Measurements from ENCODE around the gene ACOX1.

The ACOX1 gene

DNA sequence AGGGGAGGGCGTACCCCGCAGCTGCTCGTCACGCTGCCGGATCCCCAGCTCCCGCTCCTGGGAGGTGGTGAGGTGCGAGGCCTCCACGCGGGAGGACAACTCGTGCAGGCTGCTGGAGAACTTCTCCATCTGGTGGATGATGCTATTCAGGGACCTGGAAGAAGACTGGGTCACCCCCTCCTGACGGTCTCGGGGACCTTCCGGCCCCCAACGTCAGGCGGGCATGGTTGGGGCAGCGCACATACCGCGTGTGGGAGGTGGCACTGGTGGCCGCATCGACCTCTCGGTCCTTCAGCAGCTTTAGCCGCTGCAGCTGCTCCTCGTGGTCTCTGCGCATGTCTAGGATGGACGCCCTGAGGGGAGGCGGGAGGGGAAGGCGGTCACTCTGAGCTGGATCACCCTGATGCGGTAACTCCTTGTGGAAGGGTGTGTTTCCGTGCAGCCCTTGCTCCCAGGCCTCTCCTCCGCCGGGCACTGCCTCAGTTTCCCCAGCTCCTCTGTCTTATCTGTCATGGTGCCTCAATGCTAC lies 61.0 kb downstream of the ACOX1 start (continued):
- TF ChIP-seq ZSCAN23 (tag by site-specific recombination; IDR thresholded peaks at IDR 0.05) (no peak), SCRT1 (tag by site-specific recombination; IDR thresholded peaks at IDR 0.05; ENCODE audit: borderline replicate concordance) (no peak), ZNF404 (tag by site-specific recombination; IDR thresholded peaks at IDR 0.05) (no peak), ZNF624 (tag by site-specific recombination; IDR thresholded peaks at IDR 0.05) (no peak), SP3 (tag by site-specific recombination; IDR thresholded peaks at IDR 0.05) (no peak), ZNF132 (tag by site-specific recombination; IDR thresholded peaks at IDR 0.05; ENCODE audit: borderline replicate concordance) (no peak)
- TF ChIP-seq, protein P1, sequence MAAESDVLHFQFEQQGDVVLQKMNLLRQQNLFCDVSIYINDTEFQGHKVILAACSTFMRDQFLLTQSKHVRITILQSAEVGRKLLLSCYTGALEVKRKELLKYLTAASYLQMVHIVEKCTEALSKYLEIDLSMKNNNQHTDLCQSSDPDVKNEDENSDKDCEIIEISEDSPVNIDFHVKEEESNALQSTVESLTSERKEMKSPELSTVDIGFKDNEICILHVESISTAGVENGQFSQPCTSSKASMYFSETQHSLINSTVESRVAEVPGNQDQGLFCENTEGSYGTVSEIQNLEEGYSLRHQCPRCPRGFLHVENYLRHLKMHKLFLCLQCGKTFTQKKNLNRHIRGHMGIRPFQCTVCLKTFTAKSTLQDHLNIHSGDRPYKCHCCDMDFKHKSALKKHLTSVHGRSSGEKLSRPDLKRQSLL (tag by site-specific recombination; IDR thresholded peaks at IDR 0.05) = no peak
- TF ChIP-seq, protein P2, sequence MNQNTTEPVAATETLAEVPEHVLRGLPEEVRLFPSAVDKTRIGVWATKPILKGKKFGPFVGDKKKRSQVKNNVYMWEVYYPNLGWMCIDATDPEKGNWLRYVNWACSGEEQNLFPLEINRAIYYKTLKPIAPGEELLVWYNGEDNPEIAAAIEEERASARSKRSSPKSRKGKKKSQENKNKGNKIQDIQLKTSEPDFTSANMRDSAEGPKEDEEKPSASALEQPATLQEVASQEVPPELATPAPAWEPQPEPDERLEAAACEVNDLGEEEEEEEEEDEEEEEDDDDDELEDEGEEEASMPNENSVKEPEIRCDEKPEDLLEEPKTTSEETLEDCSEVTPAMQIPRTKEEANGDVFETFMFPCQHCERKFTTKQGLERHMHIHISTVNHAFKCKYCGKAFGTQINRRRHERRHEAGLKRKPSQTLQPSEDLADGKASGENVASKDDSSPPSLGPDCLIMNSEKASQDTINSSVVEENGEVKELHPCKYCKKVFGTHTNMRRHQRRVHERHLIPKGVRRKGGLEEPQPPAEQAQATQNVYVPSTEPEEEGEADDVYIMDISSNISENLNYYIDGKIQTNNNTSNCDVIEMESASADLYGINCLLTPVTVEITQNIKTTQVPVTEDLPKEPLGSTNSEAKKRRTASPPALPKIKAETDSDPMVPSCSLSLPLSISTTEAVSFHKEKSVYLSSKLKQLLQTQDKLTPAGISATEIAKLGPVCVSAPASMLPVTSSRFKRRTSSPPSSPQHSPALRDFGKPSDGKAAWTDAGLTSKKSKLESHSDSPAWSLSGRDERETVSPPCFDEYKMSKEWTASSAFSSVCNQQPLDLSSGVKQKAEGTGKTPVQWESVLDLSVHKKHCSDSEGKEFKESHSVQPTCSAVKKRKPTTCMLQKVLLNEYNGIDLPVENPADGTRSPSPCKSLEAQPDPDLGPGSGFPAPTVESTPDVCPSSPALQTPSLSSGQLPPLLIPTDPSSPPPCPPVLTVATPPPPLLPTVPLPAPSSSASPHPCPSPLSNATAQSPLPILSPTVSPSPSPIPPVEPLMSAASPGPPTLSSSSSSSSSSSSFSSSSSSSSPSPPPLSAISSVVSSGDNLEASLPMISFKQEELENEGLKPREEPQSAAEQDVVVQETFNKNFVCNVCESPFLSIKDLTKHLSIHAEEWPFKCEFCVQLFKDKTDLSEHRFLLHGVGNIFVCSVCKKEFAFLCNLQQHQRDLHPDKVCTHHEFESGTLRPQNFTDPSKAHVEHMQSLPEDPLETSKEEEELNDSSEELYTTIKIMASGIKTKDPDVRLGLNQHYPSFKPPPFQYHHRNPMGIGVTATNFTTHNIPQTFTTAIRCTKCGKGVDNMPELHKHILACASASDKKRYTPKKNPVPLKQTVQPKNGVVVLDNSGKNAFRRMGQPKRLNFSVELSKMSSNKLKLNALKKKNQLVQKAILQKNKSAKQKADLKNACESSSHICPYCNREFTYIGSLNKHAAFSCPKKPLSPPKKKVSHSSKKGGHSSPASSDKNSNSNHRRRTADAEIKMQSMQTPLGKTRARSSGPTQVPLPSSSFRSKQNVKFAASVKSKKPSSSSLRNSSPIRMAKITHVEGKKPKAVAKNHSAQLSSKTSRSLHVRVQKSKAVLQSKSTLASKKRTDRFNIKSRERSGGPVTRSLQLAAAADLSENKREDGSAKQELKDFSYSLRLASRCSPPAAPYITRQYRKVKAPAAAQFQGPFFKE (tag by site-specific recombination; IDR thresholded peaks at IDR 0.05; ENCODE audit: borderline replicate concordance) = no peak

DNA sequence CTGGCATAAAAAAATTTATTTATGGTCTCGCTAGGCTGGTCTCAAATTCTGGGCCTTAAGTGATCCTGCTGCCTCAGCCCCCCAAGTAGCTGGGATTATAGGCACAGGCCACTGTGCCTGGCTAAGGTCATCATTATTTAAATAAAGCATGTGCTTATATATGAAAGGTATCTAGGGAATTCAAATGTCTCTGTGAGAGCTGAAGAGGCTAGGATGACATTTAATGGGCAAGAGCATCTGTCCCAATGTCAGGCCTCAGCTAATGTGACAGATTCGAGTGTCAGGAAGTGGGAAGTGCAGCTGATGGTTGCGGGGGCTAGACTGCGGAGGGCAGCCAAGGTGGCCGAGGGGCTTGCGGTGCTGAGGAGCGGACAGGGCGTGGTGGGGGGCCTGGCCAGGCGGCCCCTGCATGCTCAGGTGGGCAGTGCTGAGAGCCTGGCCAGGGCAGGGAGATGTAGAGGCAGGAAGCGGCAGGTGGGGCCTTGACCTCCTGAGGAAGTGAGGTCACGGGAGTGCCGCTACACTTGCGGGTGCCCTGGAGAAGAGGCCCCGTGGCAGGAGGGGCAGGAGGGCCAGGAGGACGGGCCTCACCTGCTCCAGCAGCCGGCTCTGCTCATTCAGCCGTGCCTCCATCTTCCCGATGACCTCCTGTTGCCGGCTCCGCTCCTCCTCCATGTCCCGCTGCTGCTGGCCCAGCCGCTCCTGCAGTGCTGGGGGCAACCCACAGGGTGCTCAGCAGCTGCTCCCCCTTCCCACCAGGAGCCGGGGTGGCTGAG lies 61.6 kb downstream of the ACOX1 start:
- Histone ChIP-seq H3K4me1 (ENCODE audit: control insufficient read depth, insufficient read depth, low read length) (no peaks in the 10 kb centered on the region), H3K27ac (ENCODE audit: extremely low read depth, low read depth, low read length) (no peak overlapping the region), H3K36me3 (ENCODE audit: control insufficient read depth in 2 of 2, insufficient read depth in 1 of 2, low read length in 2 of 2) (peaks cover 19 to 80% of the 10 kb centered on the region in 2 experiments; a peak in 2 of 3 replicates), H3K4me3 (ENCODE audit: low read depth, low read length) (no peak overlapping the region), H3K9me3 (ENCODE audit: control insufficient read depth, insufficient read depth, low read depth, low read length) (no peaks in the 10 kb centered on the region)
- ChIA-PET POLR2A (interaction anchor here (0.5 to 1.8 kb wide), 3 partner anchors 12 to 63 kb away, joined by 4 to 8 read pairs (median 5); partner anchors contain the start of genes ACOX1, MRPL38 and TEN1), CTCF (interaction anchor here (0.7 to 3.2 kb wide), 6 partner anchors 10 to 89 kb away, joined by 3 to 16 read pairs (median 6); partner anchors contain the start of gene MRPL38)
- TF ChIP-seq GLIS2 (tag by site-specific recombination; IDR thresholded peaks at IDR 0.05) = peak; percentile 41; the same call in 1 of the 2 replicates
- TF ChIP-seq, protein P3, sequence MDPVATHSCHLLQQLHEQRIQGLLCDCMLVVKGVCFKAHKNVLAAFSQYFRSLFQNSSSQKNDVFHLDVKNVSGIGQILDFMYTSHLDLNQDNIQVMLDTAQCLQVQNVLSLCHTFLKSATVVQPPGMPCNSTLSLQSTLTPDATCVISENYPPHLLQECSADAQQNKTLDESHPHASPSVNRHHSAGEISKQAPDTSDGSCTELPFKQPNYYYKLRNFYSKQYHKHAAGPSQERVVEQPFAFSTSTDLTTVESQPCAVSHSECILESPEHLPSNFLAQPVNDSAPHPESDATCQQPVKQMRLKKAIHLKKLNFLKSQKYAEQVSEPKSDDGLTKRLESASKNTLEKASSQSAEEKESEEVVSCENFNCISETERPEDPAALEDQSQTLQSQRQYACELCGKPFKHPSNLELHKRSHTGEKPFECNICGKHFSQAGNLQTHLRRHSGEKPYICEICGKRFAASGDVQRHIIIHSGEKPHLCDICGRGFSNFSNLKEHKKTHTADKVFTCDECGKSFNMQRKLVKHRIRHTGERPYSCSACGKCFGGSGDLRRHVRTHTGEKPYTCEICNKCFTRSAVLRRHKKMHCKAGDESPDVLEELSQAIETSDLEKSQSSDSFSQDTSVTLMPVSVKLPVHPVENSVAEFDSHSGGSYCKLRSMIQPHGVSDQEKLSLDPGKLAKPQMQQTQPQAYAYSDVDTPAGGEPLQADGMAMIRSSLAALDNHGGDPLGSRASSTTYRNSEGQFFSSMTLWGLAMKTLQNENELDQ (tag by site-specific recombination; IDR thresholded peaks at IDR 0.05; ENCODE audit: low read depth) = no peak
- TF ChIP-seq ZBTB11 (tag by site-specific recombination; conservative IDR thresholded peaks at IDR 0.05; ENCODE audit: low read depth) = no peak
- no peak for TF ChIP-seq ZNF274 (IDR thresholded peaks at IDR 0.05; ENCODE audit: low read length)
- no peak for TF ChIP-seq ZNF274 (tag by site-specific recombination; IDR thresholded peaks at IDR 0.05; ENCODE audit: borderline replicate concordance)

Data from HEK293 (cell line).